ENCODE measurements around the gene LGALS12.

Gene LGALS12

DNA sequence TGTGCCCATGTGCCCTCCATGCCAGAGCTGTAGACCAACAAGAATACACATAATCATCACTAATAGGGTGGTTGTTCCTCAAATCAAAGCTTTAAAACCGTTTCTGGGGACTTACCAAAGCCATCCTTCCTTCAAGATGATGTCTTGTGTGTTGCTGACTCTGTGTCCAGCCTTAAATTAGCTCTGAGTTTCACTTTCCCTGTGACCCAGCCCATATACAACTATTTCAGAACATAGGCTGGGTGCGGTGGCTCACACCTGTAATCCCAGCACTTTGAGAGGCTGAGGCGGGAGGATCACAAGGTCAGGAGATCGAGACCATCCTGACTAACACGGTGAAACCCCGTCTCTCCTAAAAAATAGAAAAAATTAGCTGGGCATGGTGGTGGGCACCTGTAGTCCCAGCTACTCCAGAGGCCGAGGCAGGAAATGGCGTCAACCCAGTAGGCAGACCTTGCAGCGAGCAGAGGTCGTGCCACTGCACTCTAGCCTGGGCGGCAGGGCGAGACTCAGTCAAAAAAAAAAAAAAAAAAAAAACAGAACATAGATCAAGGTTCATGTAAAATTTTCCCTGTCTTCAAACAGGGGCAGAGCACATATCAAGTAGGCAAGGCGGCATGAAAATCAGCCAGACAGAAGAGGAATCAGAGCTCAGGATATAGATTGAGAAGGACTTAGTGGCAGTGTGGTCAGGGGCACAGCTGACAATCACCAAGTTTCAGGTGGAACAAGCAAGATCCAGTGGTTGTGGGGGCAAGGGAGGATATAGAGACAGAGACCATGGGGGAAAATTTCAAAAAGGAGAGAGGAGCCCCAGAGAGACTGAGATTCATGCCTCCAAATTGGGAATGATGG, 57.5 kb downstream of the LGALS12 start, which contains the start of gene PLAAT2:
PLAAT2 (minus strand) TSS at position 179 of the 855 bp plus-strand sequence; CDS start at position 124, 55 bp downstream.
- DNase-seq: no peak

DNA sequence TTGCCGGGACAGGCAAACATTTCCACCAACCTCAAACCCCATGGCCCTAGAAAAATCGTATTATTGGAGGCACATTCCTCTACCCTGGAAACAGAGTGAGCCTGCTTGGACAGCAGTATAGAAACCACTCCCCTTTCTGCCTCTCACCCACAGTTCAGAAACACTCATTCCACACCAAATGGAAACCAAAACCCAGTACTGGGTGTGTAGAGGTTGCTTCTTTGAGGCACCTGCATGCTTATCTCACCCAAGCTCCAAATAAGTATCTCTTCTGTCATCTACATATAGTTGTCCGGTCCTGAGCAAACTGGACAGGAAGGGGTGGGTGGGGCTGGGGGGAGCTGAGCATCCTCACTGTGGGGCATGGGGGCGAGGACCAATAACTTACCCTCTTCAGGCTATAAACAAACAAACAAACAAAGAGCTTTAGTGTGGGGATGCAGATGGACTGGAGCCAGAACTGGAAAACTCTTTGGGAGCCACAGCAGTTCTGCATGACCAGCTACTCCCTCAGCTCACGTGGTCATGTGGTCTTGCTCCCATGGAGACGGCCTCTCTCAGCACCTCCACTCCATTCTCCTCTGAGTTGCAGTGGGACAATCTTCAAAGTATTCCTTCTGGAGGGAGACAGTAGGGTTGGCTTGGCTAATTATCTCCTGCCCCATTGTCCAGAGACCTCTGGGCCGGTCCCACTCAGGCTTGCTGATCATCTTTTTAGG, 58.3 kb downstream of the LGALS12 start:
- no peak for DNase-seq

DNA sequence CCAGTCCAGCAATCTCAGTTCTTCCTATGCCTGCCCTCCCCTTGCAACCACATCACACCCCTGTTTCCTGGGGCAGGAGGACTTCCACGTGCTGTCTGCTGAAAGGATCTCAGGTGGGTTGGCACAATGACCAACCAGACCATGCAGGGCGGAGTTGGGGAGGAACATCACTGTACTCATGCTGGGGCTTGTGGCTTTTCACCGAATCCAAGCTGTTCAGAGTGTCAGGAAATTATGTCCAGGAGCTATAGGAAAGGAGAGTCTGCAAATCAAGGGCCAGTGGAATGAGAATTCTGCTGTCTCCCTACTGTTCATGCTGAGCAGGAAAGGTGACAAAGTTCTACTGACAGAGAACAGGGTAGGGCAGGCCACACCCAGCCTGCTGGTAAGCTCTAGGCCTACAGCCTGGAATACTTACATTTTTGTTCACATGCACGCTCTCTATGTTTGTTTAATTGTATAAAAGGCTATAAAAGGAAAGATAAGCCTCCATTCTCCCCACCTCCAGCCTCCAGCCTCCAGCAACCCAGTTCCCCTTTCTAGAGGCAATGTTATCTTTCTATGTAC, 59.0 kb downstream of the LGALS12 start:
- no peak for DNase-seq

Measured in stimulated activated CD4-positive, alpha-beta T cell treated with anti-CD3 and anti-CD28 coated beads, Interleukin-2, amount 100 ng/mL, for 48 hours (primary cell).